ENCODE measurements around the gene SFTPB.
A peak's percentile ranks its signal among the peaks of the same experiment; 100 is the strongest.
"Not testable (repeated sequence)": the region's sequence is repeated elsewhere in the genome, so short reads cannot be mapped to it uniquely, and the experiment has no call there.

Gene SFTPB

DNA sequence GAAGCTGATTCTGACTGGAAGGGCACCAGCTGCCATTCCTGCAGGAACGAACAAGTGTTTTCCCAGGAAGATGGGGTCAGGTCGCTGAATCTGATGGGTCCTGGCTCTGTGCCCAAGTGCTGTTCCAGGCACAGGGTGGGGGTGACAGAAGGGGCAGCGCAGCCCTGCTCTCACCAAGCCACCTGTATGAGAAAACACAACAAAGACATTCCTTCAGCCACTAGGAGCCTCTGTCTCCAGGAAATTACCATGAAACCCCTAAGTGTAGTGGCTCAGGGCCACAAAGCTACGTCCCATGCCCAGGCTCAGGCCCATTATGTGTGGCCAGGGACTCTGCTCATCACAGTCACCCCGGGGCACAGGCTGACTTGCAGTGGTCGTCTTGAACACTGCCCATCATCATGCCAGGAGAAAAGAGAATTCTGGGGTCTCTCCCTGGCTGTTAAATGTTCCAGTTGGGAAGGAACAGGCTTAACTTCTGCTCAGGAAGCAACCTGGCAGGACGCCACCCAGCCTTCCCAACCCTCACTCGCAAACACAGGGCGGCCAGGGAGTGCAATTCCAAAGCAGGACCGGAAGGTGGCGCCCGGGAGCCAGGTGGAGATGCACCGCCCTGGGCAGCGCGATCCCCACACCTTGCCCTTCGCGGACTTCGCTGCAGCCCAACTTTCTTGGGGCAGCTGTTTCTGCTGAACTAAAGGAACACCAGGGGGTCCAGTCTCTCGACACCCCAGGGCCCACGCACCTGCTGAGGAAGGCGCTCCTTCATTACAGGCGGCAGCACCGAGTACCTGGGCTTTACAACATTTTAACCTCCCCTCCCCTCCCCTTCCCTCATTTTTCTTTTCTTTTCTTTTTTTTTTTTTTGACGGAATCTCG, 11.0 kb upstream of the SFTPB start:
- intact Hi-C loops (cut with DNase I): loop anchor here (2.0 kb wide), 1 partner anchor 28 kb away; no protein-coding TSS in a partner anchor

DNA sequence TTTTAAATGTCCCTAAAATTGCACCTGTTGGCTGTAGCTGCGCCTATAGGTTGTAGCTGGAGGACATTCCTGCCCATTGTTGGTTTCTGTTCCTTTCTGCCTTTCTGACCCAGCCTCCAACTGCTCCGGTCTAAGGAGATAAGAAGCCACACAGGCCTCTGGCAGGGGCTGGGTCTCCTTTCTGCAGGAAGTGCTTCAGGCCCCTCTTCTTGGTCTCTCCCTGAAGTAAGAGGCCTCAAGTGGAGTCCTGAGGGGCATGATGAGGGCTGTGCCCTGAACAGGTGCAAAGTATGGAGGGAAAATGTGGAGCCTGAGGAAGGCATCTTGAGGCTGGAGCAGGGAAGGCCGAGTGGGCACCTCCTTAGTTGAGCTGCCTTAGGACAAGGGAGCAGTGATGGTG, 10.4 kb upstream of the SFTPB start:
- intact Hi-C loops (cut with DNase I): loop anchor here (2.0 kb wide), 1 partner anchor 28 kb away; no protein-coding TSS in a partner anchor
- DNase-seq: no peak

More for the DNA sequence above, 11.0 kb upstream of the SFTPB start:
- DNase-seq: peak; percentile 58 to 97 (median 80)

DNA sequence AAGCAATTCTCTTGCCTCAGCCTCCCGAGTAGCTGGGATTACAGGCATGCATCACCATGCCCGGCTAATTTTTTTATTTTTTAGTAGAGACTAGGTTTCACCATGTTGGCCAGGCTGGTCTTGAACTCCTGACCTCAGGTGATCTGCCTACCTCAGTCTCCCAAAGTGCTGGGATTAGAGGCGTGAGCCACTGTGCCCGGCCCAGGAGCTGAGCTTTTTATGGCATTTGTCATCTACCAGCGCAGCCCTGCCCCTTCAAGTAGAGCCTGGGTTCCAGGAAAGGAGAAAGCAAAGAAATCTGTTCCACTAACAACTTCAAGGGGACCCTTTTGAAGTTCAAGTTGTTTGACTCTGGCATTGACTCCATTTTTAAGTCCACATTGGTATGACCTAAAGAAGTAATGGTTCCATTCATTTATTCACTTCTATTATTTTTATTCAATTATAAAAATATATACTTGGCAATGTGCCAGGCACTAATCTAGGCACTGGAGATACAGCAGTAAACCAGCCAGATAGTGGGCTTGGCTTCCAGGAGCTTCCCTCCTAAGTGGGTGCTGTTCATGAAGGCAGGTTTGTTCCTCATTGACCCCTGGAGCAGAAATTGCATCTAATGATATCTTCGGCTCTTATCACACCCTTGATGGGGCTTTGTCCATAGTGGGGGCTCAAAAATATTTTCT, 8.0 kb upstream of the SFTPB start:
- intact Hi-C loops (cut with DNase I): no loop called here
- no peak for DNase-seq

DNA sequence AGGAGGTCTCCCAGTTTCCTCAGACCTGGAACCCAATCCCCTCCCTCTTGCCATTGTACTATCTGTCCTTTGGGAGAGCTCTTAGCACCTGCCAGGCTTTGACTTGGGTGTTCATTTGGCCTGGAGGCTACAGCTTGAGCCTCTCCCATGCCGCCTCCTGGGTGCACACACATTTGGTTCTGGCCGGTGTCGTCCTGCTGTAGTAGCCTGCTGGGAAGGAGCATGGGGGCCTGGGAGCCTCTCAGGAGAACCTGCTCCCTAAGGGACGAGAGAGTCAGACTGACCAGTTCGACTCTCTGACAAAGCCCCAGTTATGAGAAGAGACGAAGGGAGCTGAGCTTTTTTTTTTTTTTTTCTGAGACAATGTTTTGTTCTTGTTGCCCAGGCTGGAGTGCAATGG, 7.4 kb upstream of the SFTPB start:
- DNase-seq: no peak
- intact Hi-C loops (cut with DNase I): no loop called here

DNA sequence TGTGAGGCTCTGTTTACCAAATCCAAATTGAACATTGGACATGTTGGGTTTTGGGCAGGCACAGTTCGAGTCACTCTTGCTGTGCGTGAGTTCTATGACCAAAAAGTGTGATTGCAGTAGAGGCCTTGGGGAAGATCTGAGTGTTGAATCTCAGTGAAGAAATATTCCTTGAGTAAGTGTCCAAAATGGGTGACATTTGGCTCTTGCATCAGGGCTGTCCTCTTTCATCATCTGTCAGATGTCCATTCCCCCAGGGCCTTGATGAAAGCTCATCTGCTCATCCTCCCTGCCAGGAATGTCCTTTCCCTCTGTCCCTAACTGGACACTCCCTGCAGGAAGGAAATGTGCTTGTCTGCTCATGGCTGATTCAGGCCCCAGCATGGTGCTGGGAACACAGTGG, 6.4 kb upstream of the SFTPB start:
- no peak for DNase-seq
- intact Hi-C loops (cut with DNase I): no loop called here

DNA sequence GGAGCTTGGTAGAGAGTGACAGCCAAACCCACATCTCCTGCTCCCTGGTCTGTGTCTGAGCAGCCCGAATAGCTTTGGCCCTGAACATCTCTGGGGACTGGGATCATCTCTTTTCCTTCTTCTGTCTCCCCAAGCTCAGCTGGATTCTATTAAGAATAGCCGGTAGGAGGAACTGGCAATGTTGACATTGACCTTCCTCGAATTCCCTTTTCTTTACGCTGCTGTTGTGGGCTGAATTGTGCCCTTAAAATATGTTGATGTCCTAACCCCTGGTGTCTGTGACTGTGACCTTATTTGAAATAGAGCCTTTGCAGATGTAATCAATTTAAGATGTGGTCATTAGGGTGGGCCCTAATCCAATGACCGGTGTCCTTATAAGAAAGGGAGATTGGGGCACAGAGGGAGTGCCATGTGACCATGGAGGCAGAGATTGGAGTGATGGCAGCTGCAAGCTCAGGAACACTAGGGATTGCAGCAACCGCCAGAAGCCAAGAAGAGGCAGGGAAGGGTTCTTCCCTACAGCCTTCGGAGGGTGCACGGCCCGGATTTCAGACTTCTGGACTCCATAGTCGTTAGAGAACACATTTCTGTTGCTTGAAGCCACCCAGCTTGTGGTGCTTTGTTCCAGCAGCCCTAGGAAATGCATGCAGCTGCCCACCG, 5.8 kb upstream of the SFTPB start:
- DNase-seq: peak in 1 of 10 donors; percentile 24
- intact Hi-C loops (cut with DNase I): no loop called here

DNA sequence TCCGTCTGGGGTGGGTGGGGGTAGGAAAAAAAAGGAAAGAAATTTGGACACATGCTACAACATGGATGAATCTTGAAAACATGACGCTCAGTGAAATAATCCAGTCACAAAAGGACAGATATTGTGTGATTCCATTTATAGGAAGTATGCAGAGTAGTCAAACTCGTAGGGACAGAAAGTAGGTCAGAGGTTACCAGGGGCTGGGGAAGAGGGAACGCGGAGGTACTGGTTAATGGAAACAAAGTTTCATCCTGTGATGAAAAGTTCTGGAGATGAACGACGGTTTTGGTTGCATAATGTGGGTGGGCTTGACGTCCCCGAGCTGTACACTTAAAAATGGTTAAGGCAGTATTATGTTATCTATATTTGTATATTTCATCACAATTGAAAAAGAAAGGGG, 4.5 kb upstream of the SFTPB start:
- intact Hi-C loops (cut with DNase I): no loop called here
- no peak for DNase-seq

DNA sequence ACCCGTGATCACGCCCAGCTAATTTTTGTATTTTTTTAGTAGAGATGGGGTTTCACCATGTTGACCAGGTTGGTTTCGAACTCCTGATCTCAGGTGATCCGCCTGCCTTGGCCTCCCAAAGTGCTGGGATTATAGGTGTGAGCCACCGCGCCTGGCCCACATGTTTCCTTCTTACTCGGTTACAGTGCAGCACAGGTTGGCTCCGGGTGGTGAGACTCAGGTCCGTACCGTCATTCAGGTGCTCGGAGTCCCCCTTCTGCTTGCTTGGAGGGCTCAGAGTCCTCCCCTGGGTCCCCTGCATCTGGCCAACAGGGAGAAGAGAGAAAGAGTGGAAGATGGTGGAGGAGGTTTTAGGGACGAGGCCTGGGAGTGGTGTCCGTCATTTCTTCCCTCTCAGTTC, 2.4 kb upstream of the SFTPB start:
- DNase-seq; intact Hi-C loops (cut with DNase I): not testable (repeated sequence)

DNA sequence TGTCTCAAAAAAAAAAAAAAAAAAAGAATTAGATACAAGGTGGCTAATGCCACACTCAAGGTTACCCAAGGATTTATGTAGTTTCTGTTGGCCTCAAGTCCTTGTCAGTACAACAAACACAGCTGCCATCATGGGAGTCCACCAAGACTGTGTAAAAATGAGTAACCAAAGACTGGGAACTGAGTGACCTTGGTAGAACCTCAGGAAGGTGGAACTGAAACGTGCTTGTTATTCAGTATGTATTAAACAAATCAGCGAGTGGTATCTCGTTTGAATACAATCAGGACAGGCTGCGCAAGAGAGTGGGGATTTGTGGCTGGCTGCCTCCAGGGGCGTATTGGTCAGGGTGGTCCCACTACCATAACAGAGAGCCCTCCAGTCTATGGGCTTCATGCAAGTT, 1.6 kb upstream of the SFTPB start:
- intact Hi-C loops (cut with DNase I): no loop called here
- no peak for DNase-seq

DNA sequence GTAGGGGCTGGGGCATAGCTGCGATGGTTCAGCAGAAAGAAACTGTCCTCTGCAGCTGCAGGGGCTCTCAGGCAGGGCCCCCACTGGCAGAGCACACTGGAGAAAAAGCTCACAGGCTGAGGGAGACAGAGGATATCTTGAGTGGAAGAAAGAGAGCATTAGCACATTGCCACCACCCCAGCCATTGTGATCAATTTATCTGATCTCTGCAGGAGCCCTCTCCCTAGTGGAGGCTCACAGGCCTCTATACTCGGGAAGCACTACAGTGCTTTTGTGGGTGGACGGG, 801 bp upstream of the SFTPB start:
- intact Hi-C loops (cut with DNase I): no loop called here
- DNase-seq: no peak

DNA sequence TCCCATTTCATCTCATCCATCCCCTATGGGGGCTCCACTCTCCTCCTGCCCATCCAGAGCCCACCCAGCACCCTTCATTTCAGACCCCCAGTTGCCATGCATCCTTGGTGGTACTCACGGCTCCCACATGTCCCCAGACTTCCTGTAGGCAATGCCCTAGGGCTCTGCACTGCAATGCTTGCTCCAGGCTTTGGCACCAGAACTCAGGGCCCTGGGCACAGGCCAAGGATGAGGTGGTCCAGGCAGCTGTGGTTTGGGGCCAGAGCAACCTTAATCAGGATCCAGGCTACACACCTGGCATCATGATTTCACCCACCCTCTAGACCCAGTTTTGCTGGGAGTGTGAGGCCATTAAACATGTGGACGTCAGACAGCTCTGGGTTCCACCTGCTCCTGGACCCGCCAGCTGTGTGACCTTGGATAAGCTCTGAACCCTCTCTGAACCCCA, 414 bp downstream of the SFTPB start:
- no peak for DNase-seq
- intact Hi-C loops (cut with DNase I): no loop called here

DNA sequence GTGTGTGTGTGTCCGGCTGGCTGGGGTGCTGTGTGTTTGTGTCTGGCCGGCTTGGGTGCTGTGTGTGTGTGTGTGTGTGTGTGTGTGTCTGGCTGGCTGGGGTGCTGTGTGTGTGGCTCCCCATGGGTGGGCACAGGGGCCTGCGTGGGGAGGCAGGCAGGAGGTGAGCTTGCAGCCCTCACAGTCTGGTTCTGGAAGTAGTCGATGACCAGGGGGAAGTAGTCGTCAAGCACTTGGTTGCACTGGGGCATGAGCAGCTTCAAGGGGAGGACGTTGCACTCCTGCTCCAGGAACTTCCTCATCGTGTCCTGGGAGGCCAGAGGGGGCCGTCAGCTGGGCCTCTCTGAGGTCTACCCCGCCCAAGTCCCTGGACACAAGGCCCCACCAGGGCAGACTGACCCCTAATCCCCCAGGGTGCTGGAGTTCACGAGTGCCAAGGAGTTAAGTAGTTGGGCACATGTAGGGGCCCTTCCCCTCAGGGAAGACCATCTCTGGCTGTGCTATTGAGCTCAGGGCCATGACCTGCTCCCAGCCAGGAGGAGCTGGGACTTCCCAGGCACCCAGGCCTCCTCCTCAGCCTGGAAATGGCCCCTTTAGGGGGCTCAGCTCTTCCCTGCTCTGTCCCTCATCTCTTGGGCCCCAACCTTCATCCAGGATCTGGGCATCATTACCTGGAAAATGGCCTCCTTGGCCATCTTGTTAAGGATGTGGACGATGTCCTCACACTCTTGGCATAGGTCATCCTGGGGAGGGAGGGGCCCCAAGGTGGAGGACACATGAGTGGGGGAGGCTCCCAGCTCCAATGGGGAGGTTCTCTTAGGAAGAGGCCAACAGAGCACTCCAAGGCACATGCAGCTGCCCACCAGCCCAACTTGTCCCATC, 1.3 kb downstream of the SFTPB start:
- intact Hi-C loops (cut with DNase I): no loop called here

DNA sequence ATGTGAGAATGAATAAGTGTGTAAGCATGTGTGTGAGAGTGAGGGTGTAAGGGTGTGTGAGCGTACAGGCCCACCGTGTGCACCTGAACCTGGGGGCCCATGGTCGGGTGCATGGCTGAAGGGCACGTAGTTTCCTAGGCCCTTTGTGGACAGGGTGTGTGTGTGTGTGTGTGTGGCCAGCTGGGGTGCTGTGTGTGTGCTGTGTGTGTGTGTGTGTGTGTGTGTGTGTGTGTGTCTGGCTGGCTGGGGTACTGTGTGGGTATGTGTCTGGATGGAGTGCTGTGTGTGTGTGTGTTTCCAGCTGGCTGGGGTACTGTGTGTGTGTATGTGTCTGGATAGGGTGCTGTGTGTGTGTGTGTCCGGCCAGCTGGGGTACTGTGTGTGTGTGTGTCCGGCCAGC, 2.0 kb downstream of the SFTPB start:
- DNase-seq: no peak
- intact Hi-C loops (cut with DNase I): no loop called here

More for the DNA sequence above, 1.3 kb downstream of the SFTPB start:
- DNase-seq: peak in 3 of 10 donors; percentile 14 to 30 (median 15)

DNA sequence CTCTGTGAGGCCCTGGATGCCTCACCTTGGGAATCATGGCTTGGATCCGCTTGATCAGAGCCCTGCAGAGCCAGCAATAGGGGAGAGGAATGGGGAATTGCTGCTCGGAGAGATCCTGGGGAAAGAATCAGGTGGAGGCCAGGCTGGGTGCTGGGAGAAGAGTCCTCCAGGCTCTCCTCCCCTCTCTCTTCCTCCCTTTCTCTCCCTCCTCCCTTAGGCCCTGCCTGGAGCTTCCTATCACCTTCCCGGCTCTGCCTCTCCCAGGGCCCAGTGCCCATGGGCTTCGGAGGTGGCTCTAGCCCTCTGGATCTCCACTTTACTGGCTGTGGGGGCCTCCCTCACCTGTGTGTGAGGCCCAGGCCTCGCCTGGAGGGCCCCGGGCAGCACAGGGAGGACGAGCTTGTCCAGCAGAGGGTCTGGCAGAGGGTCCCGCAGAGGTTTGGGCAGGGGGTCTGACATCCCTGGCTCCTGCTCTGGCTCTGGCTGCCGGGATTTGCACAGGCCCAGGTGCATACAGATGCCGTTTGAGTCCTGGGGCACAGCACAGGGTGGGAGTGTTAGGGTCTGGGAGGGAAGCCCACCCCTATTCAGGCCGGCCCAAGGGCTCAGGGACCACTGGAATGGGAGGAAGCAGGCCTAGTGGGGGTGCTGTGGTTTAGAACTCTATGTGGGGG, 2.6 kb downstream of the SFTPB start:
- no peak for DNase-seq
- intact Hi-C loops (cut with DNase I): no loop called here

DNA sequence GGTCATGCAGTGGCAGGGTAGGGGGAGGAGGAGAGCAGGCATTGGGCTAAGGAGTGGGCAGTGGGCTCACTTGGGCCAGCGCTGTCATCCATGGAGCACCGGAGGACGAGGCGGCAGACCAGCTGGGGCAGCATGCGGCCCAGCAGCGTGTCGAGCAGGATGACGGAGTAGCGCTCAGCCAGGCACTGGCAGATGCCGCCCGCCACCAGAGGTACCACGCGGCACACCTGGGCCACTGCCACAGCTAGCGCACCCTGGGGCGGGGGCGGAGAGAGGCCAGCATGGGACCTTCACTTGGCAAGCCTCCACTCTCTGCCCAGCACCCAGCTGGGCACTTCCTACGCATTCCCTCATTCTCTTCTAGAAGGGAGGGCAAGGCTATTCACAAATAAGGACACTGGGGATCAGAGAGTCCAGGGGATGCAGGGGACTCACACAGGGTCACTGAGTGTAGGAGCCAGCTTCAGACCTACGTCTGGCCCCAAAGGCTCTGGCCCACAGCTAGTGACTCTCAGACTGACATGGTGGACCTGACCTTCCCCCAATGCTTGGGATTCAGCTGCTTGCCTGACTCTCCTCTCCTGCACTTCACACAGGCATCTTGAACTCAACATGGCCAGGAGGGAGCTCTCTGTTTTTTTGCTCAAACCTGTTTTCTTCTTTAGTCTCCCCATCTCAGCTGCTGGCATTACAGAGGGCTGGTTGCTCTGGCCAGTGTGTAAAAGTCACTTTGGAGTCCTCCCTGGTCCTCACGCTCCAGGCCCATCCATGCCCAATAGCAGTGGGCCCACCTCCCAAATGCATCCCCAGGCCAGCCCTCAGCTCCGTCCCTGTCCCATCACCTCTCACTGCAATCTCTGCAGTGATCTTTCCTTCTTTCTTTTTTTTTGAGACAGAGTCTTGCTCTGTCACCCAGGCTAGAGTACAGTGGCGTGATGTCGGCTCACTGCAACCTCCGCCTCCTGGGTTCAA, 4.1 kb downstream of the SFTPB start:
- intact Hi-C loops (cut with DNase I): no loop called here
- no peak for DNase-seq

DNA sequence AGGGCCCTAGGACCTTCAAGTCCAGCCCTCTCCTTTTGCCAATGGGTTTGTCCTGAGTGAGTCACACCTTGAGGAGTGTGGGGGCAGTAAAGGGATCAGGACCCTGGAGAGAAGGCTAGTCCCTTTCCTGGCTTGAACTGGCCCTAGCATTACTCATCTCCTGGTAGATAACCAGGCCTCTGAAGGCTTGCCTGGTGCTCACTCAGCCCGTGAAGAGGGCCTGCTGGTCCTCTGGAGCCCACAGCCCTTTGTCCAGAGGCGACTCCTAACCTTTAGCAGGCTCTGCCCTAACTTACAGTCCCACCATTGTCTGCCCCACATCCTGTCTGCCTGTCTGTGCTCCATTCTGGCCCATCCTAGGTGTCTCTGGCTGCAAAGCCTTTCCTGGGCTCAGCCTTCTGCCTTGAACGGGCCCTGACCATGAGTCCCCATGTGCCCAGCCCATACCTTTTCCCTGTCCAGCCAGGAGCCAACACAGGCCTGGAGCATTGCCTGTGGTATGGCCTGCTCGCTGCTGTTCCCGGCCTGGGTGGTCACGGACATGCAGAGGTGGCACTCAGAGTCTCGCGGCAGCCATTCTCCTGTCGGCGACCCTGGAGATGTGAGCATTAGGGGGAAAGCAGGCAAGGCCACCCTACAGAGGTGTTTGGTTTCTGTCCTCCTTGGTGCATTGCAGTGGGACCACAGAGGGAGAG, 5.0 kb downstream of the SFTPB start:
- intact Hi-C loops (cut with DNase I): no loop called here
- DNase-seq: no peak

DNA sequence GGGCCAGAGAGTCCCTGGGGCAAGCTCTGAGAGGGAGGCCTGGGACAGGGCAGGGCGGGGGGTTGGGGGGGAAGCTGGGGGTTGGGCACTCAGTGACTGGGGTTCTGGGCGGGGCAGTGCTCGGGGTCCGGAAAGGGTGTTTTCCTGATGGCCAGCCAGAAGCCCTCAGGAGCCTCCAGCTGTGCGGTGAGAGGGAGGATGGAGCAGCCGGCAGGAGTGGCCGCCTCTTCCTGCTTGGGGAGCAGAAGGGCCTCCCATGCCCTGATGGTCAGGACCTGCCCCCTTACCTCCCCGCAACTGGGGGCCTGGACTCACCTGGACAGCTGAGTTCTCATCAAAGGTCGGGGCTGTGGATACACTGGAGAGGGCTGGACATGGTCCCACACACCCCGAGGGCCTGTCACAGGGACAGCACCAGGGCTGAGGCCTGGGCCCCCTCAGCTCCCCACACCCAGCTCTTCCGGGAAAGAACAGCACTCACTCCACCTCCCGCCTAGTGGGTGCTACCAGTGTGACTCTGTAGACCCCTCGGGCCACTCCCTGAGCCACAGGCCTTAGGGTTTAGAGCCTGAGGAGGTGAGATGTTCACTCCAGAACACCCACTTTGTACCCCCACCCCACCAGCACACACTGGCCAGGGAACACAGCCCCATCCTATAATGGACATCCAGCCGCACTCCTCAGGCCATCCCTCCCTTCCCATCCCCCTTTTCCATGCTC, 6.7 kb downstream of the SFTPB start:
- no peak for DNase-seq
- intact Hi-C loops (cut with DNase I): no loop called here

DNA sequence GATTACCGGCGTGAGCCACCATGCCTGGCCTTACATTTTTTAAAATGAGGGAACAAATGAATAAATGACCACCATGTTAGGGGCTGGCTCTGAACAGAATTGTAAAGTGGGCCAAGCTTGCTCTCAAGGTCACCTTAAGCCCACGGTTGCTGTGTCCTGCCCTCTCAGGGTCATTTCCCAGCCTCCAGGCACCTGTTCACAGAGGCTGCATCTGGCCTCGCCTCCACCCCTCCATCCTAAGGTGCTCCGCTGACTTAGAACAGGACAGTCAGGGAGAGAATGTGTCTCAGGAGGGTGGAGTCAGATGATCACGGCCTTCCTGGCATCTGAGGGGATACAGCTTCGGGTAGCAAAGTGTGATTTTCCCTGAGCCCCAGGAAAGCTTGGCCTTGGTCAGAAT, 7.3 kb downstream of the SFTPB start:
- DNase-seq: no peak
- intact Hi-C loops (cut with DNase I): no loop called here
